Bronchus fibroblast of lung (primary cell): ENCODE data around the gene FAM3A. TPM values are rescaled to one million over a fixed set of nuclear protein-coding genes. Genes with fewer than 3 reads are reported as not detected.

Experiments
- total RNA-seq: library from RNA; depleted of rRNA; stranded (reverse); fragments of >200 nt; gene quantifications from 2 replicates; pipeline ENCODE4 v1.2.3, GENCODE V29; 2015

The FAM3A gene
- total RNA-seq = 45.4 and 48.2 TPM in 2 replicates

GRCh38 chrX:154515966-154516655 lies at the start of gene FAM3A:
TSS of gene FAM3A (minus strand) at chrX:154516232. CDS start at chrX:154515772, 460 bp downstream.

GRCh38 chrX:154547245-154548027 lies 31.4 kb upstream of the FAM3A start, which contains the start of gene IKBKG:
TSS of gene IKBKG (plus strand) at chrX:154547620. CDS start at chrX:154552003, 4,383 bp downstream.

GRCh38 chrX:154546354-154547244 lies 30.6 kb upstream of the FAM3A start, which contains the start of gene G6PD:
TSS of gene G6PD (minus strand) at chrX:154546846. CDS start at chrX:154546155, 691 bp downstream.

DNA sequence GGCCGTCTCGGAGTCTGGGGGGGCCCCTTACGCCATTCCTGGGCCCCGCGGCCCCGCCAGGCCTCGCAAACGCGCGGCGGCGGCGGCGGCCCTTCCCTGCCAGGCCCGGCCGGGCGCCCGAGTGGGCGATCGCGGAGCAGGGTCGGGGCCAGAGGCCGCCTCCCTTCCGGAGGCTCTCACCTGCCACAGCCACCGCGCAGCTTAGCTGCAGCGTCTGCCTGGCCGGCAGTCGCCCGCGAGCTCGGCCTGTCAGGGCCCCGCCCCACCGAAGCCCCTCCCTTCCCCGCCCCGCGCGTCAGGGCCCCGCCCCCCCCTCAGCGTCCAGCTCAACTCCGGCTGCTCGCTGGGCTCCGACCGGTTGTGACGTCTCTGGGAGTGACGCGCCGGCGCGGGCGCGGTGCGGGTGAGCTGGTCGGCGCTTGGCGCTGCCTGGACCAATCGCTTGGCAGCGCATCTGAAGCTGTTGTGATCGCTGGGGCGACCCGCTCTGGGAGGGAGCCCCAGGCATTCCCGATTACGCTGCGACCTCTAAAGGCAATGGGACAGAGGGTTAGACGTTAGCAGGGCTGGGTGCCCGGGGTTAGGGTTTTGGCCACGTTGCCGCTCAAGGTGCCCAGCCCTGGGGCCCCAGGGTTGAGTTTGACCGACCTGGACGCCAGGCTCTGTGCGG lies 25.5 kb downstream of the FAM3A start, which contains the start of gene SLC10A3:
Gene SLC10A3 (minus strand): TSS at position 216 of the 670 bp plus-strand sequence. CDS start 1,689 bp downstream, outside the sequence.

GRCh38 chrX:154486396-154487207 lies 29.4 kb downstream of the FAM3A start, which contains the start of gene UBL4A:
TSS of gene UBL4A (minus strand) at chrX:154486615. CDS start at chrX:154486584, 31 bp downstream.

GRCh38 chrX:154478728-154479622 lies 37.1 kb downstream of the FAM3A start, which contains the start of gene LAGE3:
TSS of gene LAGE3 (minus strand) at chrX:154479281. CDS start at chrX:154478915, 366 bp downstream.

GRCh38 chrX:154458116-154458953 lies 57.7 kb downstream of the FAM3A start, which contains the start of gene PLXNA3:
TSS of gene PLXNA3 (plus strand) at chrX:154458281. CDS start at chrX:154460184, 1,903 bp downstream.

Other genes with a start within 250 kb of the FAM3A start
- gene TEX28, start 221.1 kb downstream of the FAM3A start, total RNA-seq = not detected in 2 replicates
- gene TKTL1, start 220.4 kb downstream of the FAM3A start, total RNA-seq = not detected in 2 replicates
- 1,491 and 1,595 TPM in 2 replicates for gene FLNA, start 141.6 kb downstream of the FAM3A start, total RNA-seq
- 67.2 and 76.8 TPM in 2 replicates for gene EMD, start 136.9 kb downstream of the FAM3A start, total RNA-seq
- gene RPL10, start 117.9 kb downstream of the FAM3A start, total RNA-seq = 6,084 and 6,687 TPM in 2 replicates
- gene DNASE1L1, start 107.0 kb downstream of the FAM3A start, total RNA-seq = 36.7 and 41.4 TPM in 2 replicates
- 17.5 and 24.2 TPM in 2 replicates for gene TAFAZZIN, start 104.7 kb downstream of the FAM3A start, total RNA-seq
- gene ATP6AP1, start 87.6 kb downstream of the FAM3A start, total RNA-seq = 32.4 and 36.0 TPM in 2 replicates
- 113 and 125 TPM in 2 replicates for gene GDI1, start 79.1 kb downstream of the FAM3A start, total RNA-seq
- 52.6 and 60.2 TPM in 2 replicates for gene FAM50A, start 72.1 kb downstream of the FAM3A start, total RNA-seq
- gene PLXNA3, start 58.0 kb downstream of the FAM3A start, total RNA-seq = 14.4 and 17.8 TPM in 2 replicates
- 28.2 and 32.1 TPM in 2 replicates for gene LAGE3, start 37.0 kb downstream of the FAM3A start, total RNA-seq
- 48.5 and 59.5 TPM in 2 replicates for gene UBL4A, start 29.6 kb downstream of the FAM3A start, total RNA-seq
- gene SLC10A3, start 25.6 kb downstream of the FAM3A start, total RNA-seq = 22.7 and 26.2 TPM in 2 replicates
- 95.3 and 101 TPM in 2 replicates for gene G6PD, start 30.6 kb upstream of the FAM3A start, total RNA-seq
- 19.5 and 20.8 TPM in 2 replicates for gene IKBKG, start 31.4 kb upstream of the FAM3A start, total RNA-seq
- not detected in 2 replicates for gene CTAG1A, start 68.9 kb upstream of the FAM3A start, total RNA-seq
- not detected in 2 replicates for gene CTAG1B, start 103.0 kb upstream of the FAM3A start, total RNA-seq
- gene CTAG2, start 137.3 kb upstream of the FAM3A start, total RNA-seq = 2.4 and 2.7 TPM in 2 replicates
- gene GAB3, start 234.8 kb upstream of the FAM3A start, total RNA-seq = 0.30 and 0.84 TPM in 2 replicates
- gene DKC1, start 246.6 kb upstream of the FAM3A start, total RNA-seq = 28.6 and 33.1 TPM in 2 replicates